Myocyte (in vitro differentiated cells): ENCODE results near the gene CHST3. TPM values are rescaled to one million over a fixed set of nuclear protein-coding genes. Genes with fewer than 3 reads are reported as not detected.
A peak's percentile ranks its signal among the peaks of the same experiment; 100 is the strongest.
"Not testable (repeated sequence)": the region's sequence is repeated elsewhere in the genome, so short reads cannot be mapped to it uniquely, and the experiment has no call there.

Experiments used
- DNase-seq: peaks from one replicate; pipeline ENCODE4 v3.0.0-alpha.2; 2012; ENCODE audit warnings: low read depth
- total RNA-seq: library from RNA; depleted of rRNA; stranded (reverse); fragments of >200 nt; gene quantifications from 2 replicates; pipeline ENCODE4 v1.2.3, GENCODE V29; 2014

CHST3 gene
- total RNA-seq, 1 donor from 2014 or later, result 49.3 TPM

DNA sequence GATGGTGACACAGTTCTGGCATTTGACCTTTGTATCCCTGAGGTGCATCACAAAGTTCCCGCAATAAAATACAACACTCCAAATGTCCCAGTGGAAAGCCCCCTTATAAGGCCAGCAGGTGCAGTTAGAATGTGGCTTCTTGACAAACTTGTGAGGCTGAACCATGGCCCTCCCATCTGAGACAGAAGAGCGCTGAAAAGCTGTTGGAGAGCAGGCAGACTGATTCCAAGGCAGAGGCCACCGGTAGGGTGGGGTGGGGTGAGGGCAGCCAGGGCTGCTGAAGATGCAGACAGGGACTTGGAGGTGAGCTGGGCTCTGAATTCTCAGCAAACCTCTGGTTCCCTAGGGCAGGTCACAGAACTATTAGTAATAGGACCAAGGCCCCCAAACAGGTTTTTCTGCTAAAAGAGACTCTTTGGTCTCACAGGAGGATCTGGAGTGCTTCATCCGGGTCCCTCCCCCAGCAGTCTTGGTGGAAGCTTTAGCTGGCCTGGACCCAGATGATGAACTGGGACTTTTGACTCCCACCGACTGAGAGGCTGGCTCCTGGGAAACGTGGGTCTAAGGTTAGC is 15.6 kb upstream of the CHST3 start:
- DNase-seq, result no peak

GRCh38 chr10:71950683-71951082 is 13.5 kb upstream of the CHST3 start:
- DNase-seq, result no peak

DNA sequence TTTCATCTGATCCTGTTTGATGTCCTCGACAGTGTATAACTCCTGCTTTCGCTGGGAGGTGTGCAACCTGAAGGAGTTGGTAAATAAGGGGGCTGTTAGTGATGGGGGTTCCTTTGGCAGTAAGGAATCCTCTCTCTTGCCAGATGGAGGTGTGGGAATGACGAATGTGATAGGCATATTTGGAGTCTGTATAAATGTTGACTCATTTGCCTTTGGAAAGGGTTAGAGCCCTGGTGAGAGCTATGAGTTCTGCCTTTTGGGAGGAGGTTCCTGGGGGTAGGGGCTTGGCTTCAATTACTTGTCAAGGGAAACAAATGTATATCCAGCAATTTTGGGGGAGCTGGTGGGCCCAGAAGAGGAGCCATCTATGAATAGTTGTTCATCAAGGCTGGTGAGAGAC is 11.4 kb upstream of the CHST3 start:
- DNase-seq, result no peak

- no peak for DNase-seq
Measured at GRCh38 chr10:71957546-71958275, 6.5 kb upstream of the CHST3 start.

GRCh38 chr10:71959526-71959925 is 4.7 kb upstream of the CHST3 start:
- no peak for DNase-seq

DNA sequence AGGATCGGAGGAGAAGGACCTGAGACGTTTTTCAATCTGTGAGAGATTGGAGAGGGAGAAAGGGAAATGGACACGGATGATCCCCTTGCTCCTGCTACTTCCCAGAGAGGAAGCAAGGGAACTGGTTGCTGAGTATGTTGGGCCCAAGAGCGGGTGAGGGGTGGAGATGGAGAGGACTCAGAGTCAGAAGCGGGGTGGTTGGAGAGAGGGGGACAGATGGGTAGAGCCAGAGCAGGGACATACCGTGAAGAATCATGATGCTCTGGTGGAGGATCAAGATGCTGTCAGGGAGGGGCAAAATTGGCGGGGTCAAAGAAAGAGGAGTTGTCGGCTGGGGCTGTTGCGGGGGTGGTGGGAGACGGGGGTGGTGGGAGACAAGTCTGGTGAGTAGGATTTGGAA is 2.4 kb upstream of the CHST3 start:
- DNase-seq, result no peak

- DNase-seq, result no peak
Measured at GRCh38 chr10:71962901-71963300, 1.3 kb upstream of the CHST3 start.

- DNase-seq, result peak; percentile 62
Measured at GRCh38 chr10:71963351-71964097, 671 bp upstream of the CHST3 start.

GRCh38 chr10:71964743-71965515 is 734 bp downstream of the CHST3 start:
- peak; percentile 66 for DNase-seq

DNA sequence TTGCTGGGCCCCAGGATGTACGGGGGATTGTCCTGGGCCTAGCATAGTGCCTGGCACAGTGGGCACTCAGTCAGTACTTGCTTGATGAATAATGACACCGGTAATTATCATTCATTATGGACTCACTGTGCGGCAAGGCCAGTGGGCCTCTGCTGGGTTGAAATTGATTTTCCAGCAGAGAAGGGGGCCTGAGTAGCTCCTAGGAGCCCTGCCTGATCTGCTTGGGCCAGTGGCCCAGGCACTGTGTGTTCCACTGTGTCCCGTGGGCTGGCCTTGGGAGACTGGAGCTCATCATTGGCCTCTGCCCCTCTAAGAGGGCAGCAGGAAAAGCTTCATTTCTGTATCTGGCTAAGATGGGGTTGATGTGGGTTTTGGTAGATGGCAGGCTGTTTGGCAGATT is 1.4 kb downstream of the CHST3 start:
- peak; percentile 26 for DNase-seq

DNA sequence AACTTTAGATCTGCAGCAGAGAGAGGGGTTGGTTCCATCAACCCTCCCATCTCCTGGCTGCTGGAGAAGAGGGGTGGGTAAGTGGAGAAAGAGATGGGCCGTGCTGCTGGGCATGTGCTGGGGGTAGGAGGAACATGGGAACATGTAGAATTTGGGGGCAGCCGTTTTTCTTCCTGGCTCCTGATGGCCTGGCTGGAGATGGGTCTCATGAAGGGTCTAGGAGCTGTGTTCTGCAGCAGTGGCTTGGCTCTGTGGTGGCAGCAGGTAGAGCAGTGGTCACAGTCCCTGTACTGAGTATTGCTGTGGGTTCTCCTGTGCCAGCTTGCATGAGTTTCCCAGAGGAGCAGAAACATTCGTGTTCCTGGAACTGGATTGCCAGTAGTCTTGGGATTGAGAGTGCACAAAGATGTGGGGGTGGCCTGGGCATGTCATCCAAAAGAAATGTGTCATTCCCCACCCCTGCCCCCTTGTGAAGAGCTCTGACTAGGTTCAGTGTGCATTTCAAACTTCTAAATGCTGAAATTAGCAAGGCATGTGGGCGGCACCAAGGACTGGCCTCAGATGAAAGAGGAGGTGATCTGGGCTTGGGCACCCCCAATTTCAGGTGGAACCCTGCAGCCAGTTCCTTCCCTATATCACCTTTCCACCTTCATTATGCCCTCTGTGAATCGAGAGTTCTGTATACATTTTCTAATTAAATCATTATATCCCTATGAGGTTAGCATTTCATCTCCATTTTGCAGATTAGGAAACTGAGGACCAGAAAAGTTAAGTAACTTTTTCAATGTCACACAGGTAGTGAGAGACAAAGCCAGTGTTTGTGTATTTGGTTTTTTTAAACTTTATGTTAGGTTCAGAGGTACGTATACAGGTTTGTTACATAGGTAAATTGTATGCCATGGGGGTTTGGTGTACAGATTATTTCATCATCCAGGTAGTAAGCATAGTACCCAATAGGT is 2.1 kb downstream of the CHST3 start:
- peak; percentile 69 for DNase-seq

DNA sequence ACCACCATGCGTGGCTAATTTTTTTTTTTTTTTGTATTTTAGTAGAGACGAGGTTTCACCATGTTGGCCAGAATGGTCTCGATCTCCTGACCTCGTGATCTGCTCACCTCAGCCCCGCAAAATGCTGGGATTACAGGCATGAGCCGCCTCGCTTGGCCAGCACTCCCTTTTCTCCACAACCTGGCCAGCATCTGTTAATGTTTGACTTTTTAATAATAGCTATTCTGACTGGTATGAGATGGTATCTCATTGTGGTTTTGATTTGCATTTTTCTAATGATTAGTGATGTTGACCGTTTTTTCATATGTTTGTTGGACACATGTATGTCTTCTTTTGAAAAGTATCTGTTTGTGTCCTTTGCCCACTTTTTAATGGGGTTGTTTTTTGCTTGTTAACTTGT is 3.8 kb downstream of the CHST3 start:
- DNase-seq, result not testable (repeated sequence)

DNA sequence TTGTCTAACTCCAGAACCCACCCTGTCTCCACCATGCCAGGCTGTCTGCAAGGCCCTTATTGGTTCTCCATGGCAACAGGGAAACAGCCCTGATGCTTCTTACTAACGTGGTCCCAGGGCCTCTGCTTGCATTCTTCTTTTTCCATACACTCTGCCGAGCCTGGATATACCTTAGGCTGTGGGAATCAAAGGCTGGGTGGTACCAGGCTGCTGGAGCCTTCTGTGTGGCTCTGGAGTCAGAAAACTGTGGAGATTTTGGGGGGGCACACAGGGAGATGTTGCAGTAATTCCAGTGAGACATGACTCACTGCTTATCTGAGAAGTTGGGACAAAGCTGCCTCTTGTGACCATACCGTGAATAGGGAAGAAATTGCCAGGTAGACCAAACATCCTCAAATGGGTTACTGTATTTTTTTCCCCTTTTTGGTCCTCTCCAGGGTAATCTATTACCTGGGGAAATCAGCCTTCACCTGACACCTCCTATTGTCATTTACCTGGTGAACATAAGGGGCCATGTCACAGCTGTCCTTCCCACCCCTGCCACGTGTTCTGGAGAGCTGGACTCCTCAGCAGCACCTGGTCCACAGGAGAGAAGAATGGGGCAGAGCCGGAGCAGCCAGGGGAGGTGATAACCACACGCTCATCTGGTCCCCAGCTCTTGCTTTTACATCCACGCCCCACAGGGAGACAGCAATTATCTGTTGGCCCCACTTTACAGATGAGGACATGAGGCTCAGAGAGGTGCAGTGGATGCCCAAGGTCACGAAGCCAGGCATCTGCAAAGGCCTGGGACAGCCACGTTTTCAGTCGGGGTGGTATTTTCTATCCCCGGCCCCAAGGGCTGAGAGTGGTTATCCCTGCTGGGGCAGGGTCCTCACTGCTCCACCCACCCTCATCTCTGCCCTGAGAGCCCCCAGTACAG is 4.6 kb downstream of the CHST3 start:
- no peak for DNase-seq

- DNase-seq, result no peak
Measured at GRCh38 chr10:71969929-71970328, 5.7 kb downstream of the CHST3 start.

- peak; percentile 86 for DNase-seq
Measured at GRCh38 chr10:71970331-71970730, 6.1 kb downstream of the CHST3 start.

GRCh38 chr10:71970869-71971268 is 6.7 kb downstream of the CHST3 start:
- DNase-seq, result peak; percentile 46

- peak; percentile 23 for DNase-seq
Measured at GRCh38 chr10:71971311-71971731, 7.1 kb downstream of the CHST3 start.

GRCh38 chr10:71971769-71972555 is 7.8 kb downstream of the CHST3 start:
- DNase-seq, result peak; percentile 63
